ENCODE results near the gene KSR1.

Gene KSR1

GRCh38 chr17:27522028-27522635 lies 65.9 kb downstream of the KSR1 start:
- no peak overlapping the region for H3K4me3 ChIP-seq (ENCODE audit: low read length)
- no peak for DNase-seq (ENCODE audit: low read depth)
- TF ChIP-seq CTCF (conservative IDR thresholded peaks at IDR 0.05; ENCODE audit: low read depth, low read length), result no peak

GRCh38 chr17:27523712-27524111 lies 67.5 kb downstream of the KSR1 start:
- no peak for DNase-seq (ENCODE audit: low read depth)

GRCh38 chr17:27524594-27524993 lies 68.3 kb downstream of the KSR1 start:
- TF ChIP-seq CTCF (conservative IDR thresholded peaks at IDR 0.05; ENCODE audit: low read depth, low read length), result no peak
- H3K4me3 ChIP-seq (ENCODE audit: low read length), result no peak overlapping the region
- no peak for DNase-seq (ENCODE audit: low read depth)

More at GRCh38 chr17:27523712-27524111, 67.5 kb downstream of the KSR1 start:
- no peak overlapping the region for H3K4me3 ChIP-seq (ENCODE audit: low read length)
- TF ChIP-seq CTCF (conservative IDR thresholded peaks at IDR 0.05; ENCODE audit: low read depth, low read length), result no peak

GRCh38 chr17:27525316-27525715 lies 69.1 kb downstream of the KSR1 start:
- no peak for TF ChIP-seq CTCF (conservative IDR thresholded peaks at IDR 0.05; ENCODE audit: low read depth, low read length)
- H3K4me3 ChIP-seq (ENCODE audit: low read length), result no peak overlapping the region
- no peak for DNase-seq (ENCODE audit: low read depth)

GRCh38 chr17:27525836-27526603 lies 69.8 kb downstream of the KSR1 start:
- no peak for DNase-seq (ENCODE audit: low read depth)
- H3K4me3 ChIP-seq (ENCODE audit: low read length), result no peak overlapping the region
- no peak for TF ChIP-seq CTCF (conservative IDR thresholded peaks at IDR 0.05; ENCODE audit: low read depth, low read length)

GRCh38 chr17:27526604-27527002 lies 70.4 kb downstream of the KSR1 start:
- DNase-seq (ENCODE audit: low read depth), result no peak
- no peak overlapping the region for H3K4me3 ChIP-seq (ENCODE audit: low read length)
- no peak for TF ChIP-seq CTCF (conservative IDR thresholded peaks at IDR 0.05; ENCODE audit: low read depth, low read length)

Measured in retinal pigment epithelial cell (primary cell).